Ecto neural progenitor cell (in vitro differentiated cells): ENCODE data around the gene FAM234B.

Source experiments
- DNase-seq: peaks from one replicate; pipeline ENCODE4 v3.0.0-alpha.2; 2018; ENCODE audit warnings: low spot score

Gene FAM234B

DNA sequence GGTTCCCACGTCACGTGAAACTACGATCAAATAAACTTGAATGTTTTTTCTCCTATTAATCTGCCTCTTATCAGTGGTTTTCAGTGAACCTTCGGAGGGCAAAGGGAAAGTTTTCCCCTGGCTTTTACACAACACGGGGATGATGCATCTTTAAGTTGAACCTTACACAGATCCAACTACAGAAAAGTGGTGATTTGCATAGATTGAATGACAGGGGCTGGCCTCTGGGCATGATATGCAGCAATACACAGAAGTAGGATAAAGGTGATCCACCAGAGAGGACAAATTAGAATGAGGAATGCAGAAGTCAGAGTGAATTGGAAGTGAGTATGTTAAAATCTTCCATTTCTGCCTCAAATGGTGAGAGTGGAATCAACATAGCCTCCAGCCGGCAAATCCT lies 47.7 kb downstream of the FAM234B start:
- DNase-seq = no peak

GRCh38 chr12:13093191-13093847 lies 49.1 kb downstream of the FAM234B start:
- DNase-seq = no peak

DNA sequence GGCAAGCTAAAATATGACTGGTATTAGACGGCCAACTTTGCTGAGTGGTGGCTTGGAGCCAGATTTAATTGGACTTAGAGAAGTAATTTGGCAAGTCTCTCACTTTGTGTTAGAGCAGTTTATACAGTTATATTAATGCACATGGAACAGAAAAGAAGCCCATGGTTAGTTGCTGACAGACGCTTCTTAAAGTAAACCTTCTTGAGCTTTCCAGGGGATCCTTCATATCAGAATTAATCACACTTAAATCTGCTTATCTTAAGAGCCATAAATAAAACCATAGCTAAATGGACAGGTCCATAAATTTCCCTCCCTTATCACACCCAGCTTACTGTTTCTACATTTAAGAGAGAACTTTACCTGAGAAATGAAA lies 49.7 kb downstream of the FAM234B start:
- DNase-seq = no peak

GRCh38 chr12:13094367-13094766 lies 50.2 kb downstream of the FAM234B start:
- no peak for DNase-seq

DNA sequence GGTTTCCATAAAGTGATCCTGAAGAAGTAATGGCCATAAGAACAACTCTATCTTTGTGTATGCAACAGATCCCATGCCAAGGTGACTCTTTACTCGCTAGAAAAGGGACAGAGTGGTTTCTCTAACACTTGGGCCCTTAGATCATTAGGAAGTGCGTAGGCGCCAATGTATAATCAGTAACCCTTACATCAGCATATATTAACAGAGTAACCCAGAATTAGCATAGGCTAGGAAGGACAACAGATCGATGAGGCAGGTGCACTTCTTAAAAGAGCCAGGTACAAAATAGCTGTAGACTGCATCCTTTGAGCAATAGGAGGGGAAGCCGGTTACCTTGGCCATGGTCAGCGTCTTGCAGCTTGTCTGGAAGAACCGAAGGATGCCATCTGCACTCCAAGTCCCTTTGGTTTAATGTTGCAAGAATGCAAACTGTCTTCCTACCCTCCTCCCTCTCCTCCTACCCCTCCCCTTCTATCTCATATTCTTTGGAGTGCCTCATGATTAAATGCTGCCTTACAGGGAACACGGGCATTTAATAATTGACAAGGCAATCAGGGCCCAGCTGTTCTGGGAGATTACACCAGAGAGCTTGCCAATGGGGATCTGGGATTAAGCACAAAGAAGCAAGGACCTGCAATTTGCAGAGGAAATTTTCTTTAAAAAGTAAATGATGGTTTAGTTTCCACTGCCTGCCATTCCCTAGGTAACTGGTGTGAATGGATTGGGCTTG lies 51.2 kb downstream of the FAM234B start:
- no peak for DNase-seq

DNA sequence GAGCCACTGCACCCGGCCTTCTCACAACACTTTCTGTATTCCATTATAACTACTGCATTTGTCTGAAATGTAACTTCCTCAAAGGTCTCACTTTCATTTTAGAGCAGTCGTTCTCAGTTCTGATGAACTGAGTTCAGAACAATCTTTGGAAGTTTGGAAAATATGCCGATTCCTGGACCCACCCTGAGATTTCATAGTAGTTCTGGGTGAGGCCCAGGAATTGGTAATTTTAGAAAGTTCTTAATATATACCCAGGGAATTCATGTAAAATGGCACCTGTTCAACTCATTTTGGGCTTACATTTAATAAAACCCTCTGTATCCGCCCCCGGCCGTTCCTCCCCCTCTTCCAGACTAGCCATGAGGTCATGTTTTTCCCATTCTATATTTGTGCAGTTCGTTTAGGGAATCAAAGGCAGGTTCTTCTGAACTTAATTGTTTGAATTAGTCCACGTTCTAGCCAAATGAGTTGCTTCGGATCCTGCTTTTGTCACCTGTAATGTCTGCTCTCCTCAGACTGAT lies 53.4 kb downstream of the FAM234B start:
- no peak for DNase-seq

DNA sequence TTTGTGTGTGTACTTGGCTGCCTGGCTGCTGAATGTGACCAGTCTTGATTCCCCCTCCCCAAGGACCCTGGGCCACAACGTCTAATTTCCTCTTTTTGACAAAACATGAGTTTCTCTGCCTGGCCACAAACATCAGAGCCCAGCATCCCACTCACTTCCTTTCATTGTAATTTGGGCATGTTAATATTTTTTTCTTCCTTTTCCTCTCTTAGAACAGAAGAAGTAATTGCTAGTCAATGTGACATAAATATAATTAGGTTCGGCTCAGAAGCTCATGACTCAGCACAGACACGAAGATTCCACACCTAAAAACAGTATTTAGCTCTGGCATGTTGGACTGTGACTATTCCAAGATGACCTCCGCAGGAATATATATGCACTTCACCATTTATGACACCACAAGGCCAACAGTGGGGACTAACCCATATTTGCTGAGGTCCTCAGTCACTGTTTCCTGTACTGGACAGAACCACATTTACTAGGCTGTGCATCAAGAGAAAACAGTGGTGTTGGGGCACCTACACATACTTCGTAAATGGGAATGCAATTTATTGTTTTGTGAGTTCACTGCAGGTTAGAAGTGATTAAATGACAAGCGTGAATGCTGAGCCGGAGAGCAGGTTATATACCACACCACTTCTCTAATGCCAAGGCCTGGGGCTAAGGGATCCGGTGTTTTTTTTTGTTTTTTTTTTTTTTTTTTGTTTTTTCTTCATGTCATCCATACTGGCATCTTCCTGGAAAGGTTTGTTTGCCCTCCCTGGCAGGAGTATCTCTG lies 55.1 kb downstream of the FAM234B start:
- no peak for DNase-seq

DNA sequence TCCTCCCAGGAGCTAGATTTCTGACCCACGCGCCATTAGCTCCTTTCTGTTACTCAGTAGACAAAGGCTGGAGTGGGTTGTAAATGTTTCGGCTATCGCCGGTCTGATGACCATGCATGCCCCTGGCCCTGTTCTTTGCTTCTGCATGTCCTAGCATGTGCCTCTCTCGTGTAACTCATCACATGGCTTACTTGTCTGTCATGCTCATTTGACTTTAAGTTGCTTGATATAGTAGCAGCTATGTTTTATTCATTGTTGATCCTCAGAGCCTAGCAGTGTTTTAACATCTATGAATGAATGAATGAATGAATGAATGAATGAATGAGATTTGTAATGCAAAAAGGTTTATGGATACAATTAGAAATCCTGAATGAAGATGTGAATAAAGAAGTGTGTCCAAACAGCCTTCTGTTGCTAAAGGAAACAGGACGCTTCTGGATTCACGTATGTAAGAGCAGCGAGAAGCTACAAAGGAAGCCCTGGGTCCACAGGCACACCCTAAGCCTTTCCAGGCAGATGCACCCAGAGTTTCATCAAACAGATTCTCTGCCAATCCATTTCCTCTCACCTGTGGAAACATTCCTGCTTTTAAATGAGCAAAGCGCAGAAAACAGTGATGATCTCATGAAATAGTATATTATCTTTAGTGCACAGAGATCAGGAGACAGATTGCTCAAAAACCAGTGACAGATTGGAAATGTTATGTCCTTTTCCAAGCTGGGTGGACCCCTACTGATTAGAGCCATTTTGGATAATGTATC lies 55.8 kb downstream of the FAM234B start:
- DNase-seq = no peak

- no peak for DNase-seq
Measured at GRCh38 chr12:13100605-13100881, 56.4 kb downstream of the FAM234B start.

GRCh38 chr12:13100882-13101769 lies 56.9 kb downstream of the FAM234B start:
- DNase-seq = peak; percentile 96

DNA sequence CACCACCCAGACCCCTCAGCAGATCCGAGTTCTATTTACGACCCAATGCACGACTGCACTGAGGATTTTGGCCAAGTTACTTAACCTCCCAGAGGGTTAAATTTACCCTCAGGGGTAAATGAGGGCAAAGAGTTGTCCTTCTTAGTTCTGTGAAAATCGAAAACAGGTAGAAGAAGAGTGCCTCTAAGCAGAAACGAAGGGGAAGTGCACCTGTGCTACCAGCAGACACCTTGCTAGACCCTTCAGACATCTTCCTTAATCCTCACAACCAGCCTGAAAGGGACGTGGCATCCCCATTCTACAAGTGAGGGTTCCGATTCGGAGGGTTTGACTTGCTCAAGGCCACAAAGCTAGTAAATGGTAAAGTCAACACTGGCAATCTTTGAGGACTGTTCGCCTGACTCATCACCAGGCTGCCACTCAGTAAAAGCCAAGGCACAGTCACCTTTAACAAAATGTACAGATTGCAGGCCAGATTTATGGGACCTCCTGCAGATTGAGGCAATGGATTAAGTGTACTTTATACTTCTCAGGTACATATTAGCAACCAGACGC lies 57.7 kb downstream of the FAM234B start:
- DNase-seq = no peak

- DNase-seq = no peak
Measured at GRCh38 chr12:13102461-13103195, 58.4 kb downstream of the FAM234B start.

- no peak for DNase-seq
Measured at GRCh38 chr12:13103391-13104033, 59.3 kb downstream of the FAM234B start, which contains the start of gene GSG1. Gene GSG1 (minus strand): TSS chr12:13103667. CDS start chr12:13103512, 155 bp downstream.

- DNase-seq = no peak
Measured at GRCh38 chr12:13104409-13104808, 60.2 kb downstream of the FAM234B start.

DNA sequence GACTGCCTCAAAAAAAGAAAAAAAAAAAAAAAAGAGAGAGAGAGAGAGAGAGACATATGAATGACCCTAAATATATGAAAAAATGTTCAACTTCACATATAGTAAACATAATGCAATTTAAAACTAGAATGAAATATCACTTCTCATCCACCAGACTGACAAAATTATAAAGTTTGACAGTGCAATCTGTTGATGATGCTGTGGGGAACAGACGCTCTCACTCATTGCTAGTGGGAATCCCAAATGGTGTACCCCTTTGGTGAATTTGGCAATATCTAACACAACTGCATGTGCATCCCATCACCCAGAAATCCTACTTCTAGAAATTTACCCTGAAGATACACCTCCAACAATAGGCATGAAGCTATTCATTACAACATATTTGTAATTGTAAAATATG lies 61.6 kb downstream of the FAM234B start:
- no peak for DNase-seq

- DNase-seq = no peak
Measured at GRCh38 chr12:13106666-13107065, 62.5 kb downstream of the FAM234B start.

GRCh38 chr12:13112968-13113367 lies 68.8 kb downstream of the FAM234B start:
- DNase-seq = no peak

- DNase-seq = peak; percentile 86
Measured at GRCh38 chr12:13114251-13115052, 70.3 kb downstream of the FAM234B start.

DNA sequence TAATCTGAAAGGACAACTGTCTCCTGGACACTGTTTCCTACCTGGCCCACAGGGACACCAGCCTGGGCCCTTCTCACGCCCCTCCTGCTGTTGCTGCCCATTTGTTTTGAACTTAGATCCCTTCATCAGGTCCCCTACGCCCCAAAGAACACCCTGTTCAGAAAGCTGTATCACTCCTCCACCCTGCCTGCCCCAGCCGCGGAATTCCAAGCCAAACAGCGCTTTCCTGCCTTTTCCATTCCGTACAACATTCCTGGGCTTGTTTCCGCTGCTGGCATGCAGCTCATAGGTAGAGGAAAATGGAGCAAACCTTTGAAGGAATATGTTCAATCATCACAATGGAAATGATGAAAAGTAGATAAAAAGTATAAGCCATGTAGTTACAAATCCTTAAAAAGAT lies 72.1 kb downstream of the FAM234B start:
- no peak for DNase-seq
